Testis (tissue), 2 donors: ENCODE results near the gene FARS2.

Source experiments
- CTCF ChIP-seq, 3 experiments: fragments of 450-650 bp in 2 of 3; fragments of 200-600 bp in 1 of 3; sonication (generic) in 1 of 3; IDR thresholded peaks; one replicate each; pipeline ENCODE4 v1.5.1; 2016 to 2019; ENCODE audit warnings: antibody characterized with exemption in 3 of 3, mild to moderate bottlenecking in 2 of 3, moderate library complexity in 1 of 3
- POLR2A ChIP-seq: fragments of 450-650 bp; IDR thresholded peaks from one replicate; pipeline ENCODE4 v1.6.1; 2017; ENCODE audit warnings: antibody characterized with exemption, mild to moderate bottlenecking, moderate library complexity

- TF ChIP-seq POLR2A: no peak
- TF ChIP-seq CTCF (IDR thresholded peaks at IDR 0.05): no peak
Observed at GRCh38 chr6:5518936-5519491, 257.7 kb downstream of the FARS2 start.
